ENCODE data around the gene MYDGF. TPM values are rescaled to one million over a fixed set of nuclear protein-coding genes. Genes with fewer than 3 reads are reported as not detected.

MYDGF gene
- total RNA-seq, 1 donor: 112 TPM

DNA sequence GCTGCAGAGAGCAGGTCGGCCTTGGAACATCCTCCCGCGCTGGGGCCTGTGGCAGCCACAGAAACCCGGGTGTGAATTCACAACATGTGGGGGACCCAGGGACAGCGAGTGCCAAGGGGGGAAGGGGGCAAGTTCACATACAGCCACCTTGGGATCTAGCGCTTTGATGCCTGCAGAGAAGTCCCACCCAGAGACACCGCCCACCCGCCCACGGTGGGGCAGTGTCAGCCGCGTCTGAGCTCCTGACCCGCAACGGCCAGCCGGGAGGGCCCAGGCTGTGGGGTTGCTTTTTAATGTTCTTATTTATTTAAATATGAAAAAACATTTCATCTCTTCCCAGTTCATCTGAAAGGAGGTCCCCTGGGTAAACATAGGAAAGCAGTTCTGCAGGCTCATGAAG, 12.9 kb downstream of the MYDGF start:
- TF ChIP-seq, protein P1, sequence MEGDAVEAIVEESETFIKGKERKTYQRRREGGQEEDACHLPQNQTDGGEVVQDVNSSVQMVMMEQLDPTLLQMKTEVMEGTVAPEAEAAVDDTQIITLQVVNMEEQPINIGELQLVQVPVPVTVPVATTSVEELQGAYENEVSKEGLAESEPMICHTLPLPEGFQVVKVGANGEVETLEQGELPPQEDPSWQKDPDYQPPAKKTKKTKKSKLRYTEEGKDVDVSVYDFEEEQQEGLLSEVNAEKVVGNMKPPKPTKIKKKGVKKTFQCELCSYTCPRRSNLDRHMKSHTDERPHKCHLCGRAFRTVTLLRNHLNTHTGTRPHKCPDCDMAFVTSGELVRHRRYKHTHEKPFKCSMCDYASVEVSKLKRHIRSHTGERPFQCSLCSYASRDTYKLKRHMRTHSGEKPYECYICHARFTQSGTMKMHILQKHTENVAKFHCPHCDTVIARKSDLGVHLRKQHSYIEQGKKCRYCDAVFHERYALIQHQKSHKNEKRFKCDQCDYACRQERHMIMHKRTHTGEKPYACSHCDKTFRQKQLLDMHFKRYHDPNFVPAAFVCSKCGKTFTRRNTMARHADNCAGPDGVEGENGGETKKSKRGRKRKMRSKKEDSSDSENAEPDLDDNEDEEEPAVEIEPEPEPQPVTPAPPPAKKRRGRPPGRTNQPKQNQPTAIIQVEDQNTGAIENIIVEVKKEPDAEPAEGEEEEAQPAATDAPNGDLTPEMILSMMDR (IDR thresholded peaks at IDR 0.05; ENCODE audit: insufficient read depth, low read length): no peak
- H3K4me3 ChIP-seq (ENCODE audit: low read depth, low read length): no peak overlapping the region
- DNase-seq (ENCODE audit: low read depth): no peak

DNA sequence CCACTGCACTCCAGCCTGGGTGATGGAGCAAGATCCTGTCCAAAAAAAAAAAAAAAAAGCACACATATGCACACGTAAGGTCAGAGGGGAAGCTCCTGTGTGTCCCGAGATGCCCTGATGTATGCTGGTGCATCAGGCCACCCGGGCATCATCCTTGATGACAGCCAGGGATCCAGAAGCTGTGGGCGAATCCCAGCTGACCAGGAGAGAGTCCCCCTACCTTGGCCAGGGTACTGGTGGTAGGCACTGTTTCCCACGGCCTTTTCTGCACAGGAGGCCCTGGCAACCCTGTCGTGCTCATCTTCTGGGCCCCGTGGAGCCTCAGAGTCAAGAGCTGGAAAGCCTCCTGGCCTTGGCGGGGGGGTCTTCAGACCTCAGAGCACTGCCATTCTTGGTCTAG, 14.0 kb downstream of the MYDGF start:
- H3K4me3 ChIP-seq (ENCODE audit: low read depth, low read length): no peak overlapping the region
- TF ChIP-seq, protein P1 (IDR thresholded peaks at IDR 0.05; ENCODE audit: insufficient read depth, low read length): no peak
- DNase-seq (ENCODE audit: low read depth): no peak

DNA sequence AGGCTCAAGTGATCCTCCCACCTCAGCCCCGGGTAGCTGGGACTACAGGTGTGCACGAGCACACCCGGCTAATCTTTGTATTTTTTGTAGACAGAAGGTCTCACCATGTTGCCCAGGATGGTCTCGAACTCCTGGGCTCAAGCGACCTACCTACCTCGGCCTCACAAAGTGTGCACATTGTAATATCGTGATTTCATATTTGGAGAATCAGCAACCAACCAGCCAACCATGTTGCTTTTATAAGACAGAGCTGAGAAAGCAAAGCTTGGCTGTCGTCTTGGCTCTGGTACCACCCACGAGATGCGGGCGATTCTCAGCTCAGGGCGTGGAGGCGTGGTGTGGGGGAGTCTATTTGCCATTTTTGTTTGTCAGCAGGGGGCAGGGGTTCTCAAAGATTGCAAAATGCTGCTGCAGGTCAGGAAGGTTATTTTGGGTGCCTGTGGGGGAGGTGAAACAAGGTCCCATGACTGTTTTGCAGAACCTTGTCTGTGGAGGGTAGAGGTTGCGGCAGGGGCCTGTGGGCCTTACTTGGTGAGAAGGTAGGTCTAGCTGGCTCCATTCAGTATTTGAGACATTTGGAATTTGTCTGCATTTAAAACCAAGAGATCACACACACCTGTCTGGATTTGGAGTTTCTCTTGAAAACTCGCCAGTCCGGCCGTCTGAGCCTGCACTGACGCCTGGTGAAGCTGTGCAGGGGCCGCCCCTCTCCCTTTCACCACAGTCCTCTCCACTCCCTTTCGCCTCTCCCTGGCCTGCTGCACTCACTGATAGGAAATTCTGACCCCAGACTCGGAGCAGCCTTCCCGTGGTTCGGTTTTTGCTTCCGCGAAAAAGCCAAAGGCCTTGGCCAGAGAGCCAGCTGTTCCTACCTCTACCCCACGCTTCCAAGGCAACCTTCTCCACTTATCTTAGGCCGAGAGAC, 15.4 kb downstream of the MYDGF start:
- no peak for DNase-seq (ENCODE audit: low read depth)
- TF ChIP-seq, protein P1 (IDR thresholded peaks at IDR 0.05; ENCODE audit: insufficient read depth, low read length): no peak
- H3K4me3 ChIP-seq (ENCODE audit: low read depth, low read length): no peak overlapping the region

DNA sequence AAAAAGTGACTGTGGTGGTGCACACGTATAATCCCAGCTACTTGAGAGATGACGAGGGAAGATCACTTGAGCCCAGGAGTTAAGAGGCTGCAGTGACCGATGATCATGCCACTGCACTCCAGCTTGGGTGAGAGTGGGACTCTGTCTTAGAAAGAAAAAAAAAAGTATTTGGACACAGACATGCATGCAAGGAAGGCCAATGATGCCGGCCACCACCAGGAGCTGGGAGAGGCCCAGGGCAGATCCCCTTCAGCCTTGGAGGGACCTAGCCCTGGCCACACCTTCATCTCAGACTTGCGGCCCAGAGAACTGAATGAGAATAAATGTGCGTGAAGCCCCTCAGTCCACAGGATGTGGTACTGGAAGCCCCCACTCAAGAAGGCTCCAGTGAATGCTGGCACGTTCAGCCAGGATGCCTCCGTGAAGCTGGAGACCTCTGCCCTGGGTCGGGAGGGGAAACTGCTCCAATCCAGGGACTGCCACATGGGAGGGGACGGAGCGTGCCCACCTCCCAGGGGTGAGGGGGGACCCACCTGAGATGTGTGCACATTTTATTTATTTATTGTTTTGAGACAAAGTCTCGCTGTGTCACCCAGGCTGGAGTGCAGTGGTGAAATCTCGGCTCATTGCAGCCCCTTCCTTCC, 16.2 kb downstream of the MYDGF start:
- H3K4me3 ChIP-seq (ENCODE audit: low read depth, low read length): no peak overlapping the region
- TF ChIP-seq, protein P1 (IDR thresholded peaks at IDR 0.05; ENCODE audit: insufficient read depth, low read length): no peak
- DNase-seq (ENCODE audit: low read depth): no peak

DNA sequence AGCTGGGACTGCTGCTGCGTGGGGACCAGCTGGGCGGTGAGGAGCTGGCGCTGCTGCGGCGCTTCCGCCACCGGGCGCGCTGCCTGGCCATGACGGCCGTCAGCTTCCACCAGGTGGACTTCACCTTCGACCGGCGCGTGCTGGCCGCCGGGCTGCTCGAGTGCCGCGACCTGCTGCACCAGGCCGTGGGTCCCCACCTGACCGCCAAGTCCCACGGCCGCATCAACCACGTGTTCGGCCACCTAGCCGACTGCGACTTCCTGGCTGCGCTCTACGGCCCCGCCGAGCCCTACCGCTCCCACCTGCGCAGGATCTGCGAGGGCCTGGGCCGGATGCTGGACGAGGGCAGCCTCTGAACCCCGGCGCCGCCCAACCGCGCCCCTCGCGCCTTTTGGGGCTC, 18.1 kb downstream of the MYDGF start:
- TF ChIP-seq, protein P1 (IDR thresholded peaks at IDR 0.05; ENCODE audit: insufficient read depth, low read length): no peak
- DNase-seq (ENCODE audit: low read depth): no peak
- H3K4me3 ChIP-seq (ENCODE audit: low read depth, low read length): no peak overlapping the region

DNA sequence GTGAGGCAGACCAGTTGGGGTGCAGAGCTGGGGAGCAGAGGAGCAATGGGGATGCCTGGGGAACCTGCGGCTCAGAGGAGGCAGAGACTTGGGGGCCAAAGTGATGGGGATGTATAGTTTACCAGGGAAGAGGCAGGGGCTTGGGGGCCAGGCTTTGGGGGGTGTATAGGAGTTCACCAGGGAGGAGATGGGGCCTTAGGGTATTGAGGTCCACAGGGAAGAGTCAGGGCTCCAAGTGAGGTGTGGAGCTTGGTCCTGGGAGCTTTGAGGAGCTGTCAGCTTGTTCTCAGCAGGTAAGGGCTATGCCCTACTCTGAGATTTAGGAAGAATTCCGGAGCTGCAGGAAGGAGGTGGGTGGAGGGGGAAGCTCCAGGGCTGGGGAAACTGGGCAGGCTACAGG, 20.0 kb downstream of the MYDGF start:
- DNase-seq (ENCODE audit: low read depth): no peak
- TF ChIP-seq, protein P1 (IDR thresholded peaks at IDR 0.05; ENCODE audit: insufficient read depth, low read length): no peak
- H3K4me3 ChIP-seq (ENCODE audit: low read depth, low read length): no peak overlapping the region

Data from fibroblast of the aortic adventitia (primary cell).